ENCODE results near the gene CDPF1. TPM values are rescaled to one million over a fixed set of nuclear protein-coding genes. Genes with fewer than 3 reads are reported as not detected.

CDPF1 gene
- total and polyA plus RNA-seq, 2 donors (not counting 1 experiment from before 2014, with no cell fraction given), result 9.8 to 15.4 TPM

DNA sequence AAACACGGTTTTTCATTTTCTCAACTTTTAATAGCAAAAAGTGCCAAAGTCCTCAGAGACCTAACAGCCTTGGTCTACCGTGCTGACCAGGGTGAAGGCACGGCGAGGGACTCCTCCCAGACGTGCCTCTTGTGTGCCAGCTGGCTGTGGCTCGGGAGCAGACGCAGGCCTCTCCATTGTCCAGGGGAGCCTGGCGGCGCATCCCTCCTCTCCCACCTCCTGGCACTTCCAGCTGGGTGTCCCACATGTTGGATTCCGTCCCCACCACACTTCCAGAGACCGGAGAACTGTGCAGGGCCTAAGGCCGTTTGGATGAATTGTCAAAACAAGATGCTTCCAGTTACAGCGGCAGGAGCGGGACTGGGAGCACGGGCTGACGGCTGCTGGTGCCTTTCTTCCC is 11.6 kb downstream of the CDPF1 start:
- 95% methylated on average over 16 of the region's 16 CpGs for WGBS (ENCODE audit: insufficient coverage)
- Mint-ChIP-seq H3K4me1 (peaks cover 21% of the 10 kb centered on the region), H3K4me3 (no peak overlapping the region), H3K27me3 (no peaks in the 10 kb centered on the region), H3K9me3 (ENCODE audit: insufficient read depth) (no peaks in the 10 kb centered on the region), H3K27ac (no peak overlapping the region)
- H3K9me3 ChIP-seq (ENCODE audit: control extremely low read depth in 1 of 3, control insufficient read depth in 2 of 3, insufficient read depth in 1 of 3, low read length in 2 of 3), result no peaks in the 10 kb centered on the region
- no peak for TF ChIP-seq EZH2 (IDR thresholded peaks at IDR 0.05; ENCODE audit: borderline replicate concordance, insufficient read depth, low read depth, low read length, poor library complexity, severe bottlenecking)
- TF ChIP-seq, protein P1, sequence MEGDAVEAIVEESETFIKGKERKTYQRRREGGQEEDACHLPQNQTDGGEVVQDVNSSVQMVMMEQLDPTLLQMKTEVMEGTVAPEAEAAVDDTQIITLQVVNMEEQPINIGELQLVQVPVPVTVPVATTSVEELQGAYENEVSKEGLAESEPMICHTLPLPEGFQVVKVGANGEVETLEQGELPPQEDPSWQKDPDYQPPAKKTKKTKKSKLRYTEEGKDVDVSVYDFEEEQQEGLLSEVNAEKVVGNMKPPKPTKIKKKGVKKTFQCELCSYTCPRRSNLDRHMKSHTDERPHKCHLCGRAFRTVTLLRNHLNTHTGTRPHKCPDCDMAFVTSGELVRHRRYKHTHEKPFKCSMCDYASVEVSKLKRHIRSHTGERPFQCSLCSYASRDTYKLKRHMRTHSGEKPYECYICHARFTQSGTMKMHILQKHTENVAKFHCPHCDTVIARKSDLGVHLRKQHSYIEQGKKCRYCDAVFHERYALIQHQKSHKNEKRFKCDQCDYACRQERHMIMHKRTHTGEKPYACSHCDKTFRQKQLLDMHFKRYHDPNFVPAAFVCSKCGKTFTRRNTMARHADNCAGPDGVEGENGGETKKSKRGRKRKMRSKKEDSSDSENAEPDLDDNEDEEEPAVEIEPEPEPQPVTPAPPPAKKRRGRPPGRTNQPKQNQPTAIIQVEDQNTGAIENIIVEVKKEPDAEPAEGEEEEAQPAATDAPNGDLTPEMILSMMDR (IDR thresholded peaks at IDR 0.05), result no peak
- H3K4me3 ChIP-seq (ENCODE audit: control extremely low read depth in 1 of 5, extremely low read depth in 1 of 5, insufficient read depth in 1 of 5, low read depth in 2 of 5, low read length in 4 of 5), result no peak overlapping the region
- CTCF ChIA-PET, result no interaction called here
- intact Hi-C loops (cut with micrococcal nuclease), result no loop called here
- no peaks in the 10 kb centered on the region for H4K20me1 ChIP-seq (ENCODE audit: control insufficient read depth, insufficient read depth, low read length, poor library complexity, severe bottlenecking)
- no peak overlapping the region for H3K4me2 ChIP-seq (replicated peaks; ENCODE audit: low read depth, low read length, poor library complexity, severe bottlenecking)
- H3K36me3 ChIP-seq (replicated peaks in 1 of 2; ENCODE audit: control extremely low read depth in 1 of 2, control insufficient read depth in 1 of 2, extremely low read depth in 1 of 2, insufficient read depth in 2 of 2, low read length in 1 of 2), result peaks cover 0 to 6% of the 10 kb centered on the region in 2 experiments
- POLR2A ChIA-PET, result no interaction called here
- H2AFZ ChIP-seq (ENCODE audit: insufficient read depth, low read depth, low read length, poor library complexity, severe bottlenecking), result no peak overlapping the region
- no peak overlapping the region for H3K27ac ChIP-seq (ENCODE audit: low read length in 2 of 2)
- ATAC-seq (ENCODE audit: low read depth), result no peak
- no peak for DNase-seq
- H3K4me1 ChIP-seq (ENCODE audit: control insufficient read depth in 2 of 2, insufficient read depth in 2 of 2, low read length in 2 of 2), result peaks cover 18 to 23% of the 10 kb centered on the region in 2 donors
- no peaks in the 10 kb centered on the region for H3K79me2 ChIP-seq (ENCODE audit: control insufficient read depth, insufficient read depth, low read length)
- no peaks in the 10 kb centered on the region for H3K27me3 ChIP-seq (replicated peaks in 1 of 4; ENCODE audit: control extremely low read depth in 1 of 4, control insufficient read depth in 3 of 4, insufficient read depth in 4 of 4, low read length in 3 of 4)
- H3K9ac ChIP-seq (ENCODE audit: low read length), result no peak overlapping the region

DNA sequence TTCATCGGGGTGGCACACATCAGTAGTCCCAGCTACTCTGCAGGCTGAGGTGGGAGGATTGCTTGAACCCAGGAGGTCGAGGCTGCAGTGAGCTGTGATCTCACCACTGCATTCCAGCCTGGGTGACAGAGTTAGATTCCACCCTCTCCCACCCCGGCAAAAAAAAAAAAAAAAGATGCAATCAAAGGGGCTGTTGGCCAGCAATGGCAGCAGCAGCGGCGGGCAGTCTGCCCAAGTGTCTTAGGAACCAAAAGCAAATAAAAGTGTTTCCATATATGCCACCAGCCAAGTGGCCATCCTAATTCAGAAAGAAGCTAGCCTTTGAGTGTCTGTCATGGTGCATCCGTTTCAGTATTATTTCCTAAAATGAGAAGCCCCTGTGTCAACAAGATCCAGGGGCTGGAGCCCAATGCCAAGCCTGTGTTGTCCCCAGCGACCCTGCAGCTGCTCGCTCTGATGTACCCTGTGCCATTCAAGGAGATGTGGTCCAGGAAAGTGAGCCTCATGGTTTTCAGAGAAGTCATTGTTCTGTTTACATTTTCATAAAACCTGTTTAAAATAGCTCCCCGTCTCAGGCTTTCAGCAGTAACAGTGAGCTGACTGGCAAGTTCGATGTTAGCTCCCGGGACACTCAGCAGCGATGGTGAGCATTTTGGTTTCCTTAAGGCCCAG is 12.5 kb downstream of the CDPF1 start:
- Histone ChIP-seq H3K27me3 (replicated peaks in 1 of 4; ENCODE audit: control extremely low read depth in 1 of 4, control insufficient read depth in 3 of 4, insufficient read depth in 4 of 4, low read length in 3 of 4) (no peaks in the 10 kb centered on the region), H3K4me3 (ENCODE audit: control extremely low read depth in 1 of 5, extremely low read depth in 1 of 5, insufficient read depth in 1 of 5, low read depth in 2 of 5, low read length in 4 of 5) (no peak overlapping the region), H3K9ac (ENCODE audit: low read length) (no peak overlapping the region), H3K4me2 (replicated peaks; ENCODE audit: low read depth, low read length, poor library complexity, severe bottlenecking) (no peak overlapping the region), H3K4me1 (ENCODE audit: control insufficient read depth in 2 of 2, insufficient read depth in 2 of 2, low read length in 2 of 2) (peaks cover 18 to 23% of the 10 kb centered on the region in 2 donors), H3K36me3 (replicated peaks in 1 of 2; ENCODE audit: control extremely low read depth in 1 of 2, control insufficient read depth in 1 of 2, extremely low read depth in 1 of 2, insufficient read depth in 2 of 2, low read length in 1 of 2) (peaks cover 0 to 6% of the 10 kb centered on the region in 2 experiments), H3K79me2 (ENCODE audit: control insufficient read depth, insufficient read depth, low read length) (no peaks in the 10 kb centered on the region), H3K27ac (ENCODE audit: low read length in 2 of 2) (no peak overlapping the region), H2AFZ (ENCODE audit: insufficient read depth, low read depth, low read length, poor library complexity, severe bottlenecking) (no peak overlapping the region), H4K20me1 (ENCODE audit: control insufficient read depth, insufficient read depth, low read length, poor library complexity, severe bottlenecking) (no peaks in the 10 kb centered on the region), H3K9me3 (ENCODE audit: control extremely low read depth in 1 of 3, control insufficient read depth in 2 of 3, insufficient read depth in 1 of 3, low read length in 2 of 3) (no peaks in the 10 kb centered on the region)
- Mint-ChIP-seq H3K4me1 (peaks cover 21% of the 10 kb centered on the region), H3K4me3 (no peak overlapping the region), H3K27me3 (no peaks in the 10 kb centered on the region), H3K27ac (no peak overlapping the region), H3K9me3 (ENCODE audit: insufficient read depth) (no peaks in the 10 kb centered on the region)
- WGBS (ENCODE audit: insufficient coverage), result 97% methylated on average over 11 of the region's 12 CpGs
- no peak for DNase-seq
- intact Hi-C loops (cut with micrococcal nuclease), result no loop called here
- ChIA-PET CTCF (no interaction called here), POLR2A (no interaction called here)
- ATAC-seq (ENCODE audit: low read depth), result no peak
- no peak for TF ChIP-seq EZH2 (IDR thresholded peaks at IDR 0.05; ENCODE audit: borderline replicate concordance, insufficient read depth, low read depth, low read length, poor library complexity, severe bottlenecking)
- TF ChIP-seq, protein P1 (IDR thresholded peaks at IDR 0.05), result no peak
